ENCODE measurements around the gene GFER. TPM values are rescaled to one million over a fixed set of nuclear protein-coding genes. Genes with fewer than 3 reads are reported as not detected.

The GFER gene
- total RNA-seq, 1 experiment from 2014 or later, result 58.5 TPM

- TF ChIP-seq ZNF121 (CRISPR knock-in tag; IDR thresholded peaks at IDR 0.05), result no peak
- TF ChIP-seq MLX (CRISPR knock-in tag; IDR thresholded peaks at IDR 0.05), result peak; percentile 17; the same call in 1 of the 2 replicates
- TF ChIP-seq ZNF671 (CRISPR knock-in tag; IDR thresholded peaks at IDR 0.05), result peak; percentile 96
- TF ChIP-seq, protein P1, sequence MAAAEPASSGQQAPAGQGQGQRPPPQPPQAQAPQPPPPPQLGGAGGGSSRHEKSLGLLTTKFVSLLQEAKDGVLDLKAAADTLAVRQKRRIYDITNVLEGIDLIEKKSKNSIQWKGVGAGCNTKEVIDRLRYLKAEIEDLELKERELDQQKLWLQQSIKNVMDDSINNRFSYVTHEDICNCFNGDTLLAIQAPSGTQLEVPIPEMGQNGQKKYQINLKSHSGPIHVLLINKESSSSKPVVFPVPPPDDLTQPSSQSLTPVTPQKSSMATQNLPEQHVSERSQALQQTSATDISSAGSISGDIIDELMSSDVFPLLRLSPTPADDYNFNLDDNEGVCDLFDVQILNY (CRISPR knock-in tag; IDR thresholded peaks at IDR 0.05), result no peak
- peak; percentile 90 for TF ChIP-seq ZNF425 (CRISPR knock-in tag; conservative IDR thresholded peaks at IDR 0.05)
- TF ChIP-seq CREB1 (CRISPR knock-in tag; IDR thresholded peaks at IDR 0.05), result no peak
- TF ChIP-seq ZMAT4 (CRISPR knock-in tag; IDR thresholded peaks at IDR 0.05), result no peak
- TF ChIP-seq, protein P2, sequence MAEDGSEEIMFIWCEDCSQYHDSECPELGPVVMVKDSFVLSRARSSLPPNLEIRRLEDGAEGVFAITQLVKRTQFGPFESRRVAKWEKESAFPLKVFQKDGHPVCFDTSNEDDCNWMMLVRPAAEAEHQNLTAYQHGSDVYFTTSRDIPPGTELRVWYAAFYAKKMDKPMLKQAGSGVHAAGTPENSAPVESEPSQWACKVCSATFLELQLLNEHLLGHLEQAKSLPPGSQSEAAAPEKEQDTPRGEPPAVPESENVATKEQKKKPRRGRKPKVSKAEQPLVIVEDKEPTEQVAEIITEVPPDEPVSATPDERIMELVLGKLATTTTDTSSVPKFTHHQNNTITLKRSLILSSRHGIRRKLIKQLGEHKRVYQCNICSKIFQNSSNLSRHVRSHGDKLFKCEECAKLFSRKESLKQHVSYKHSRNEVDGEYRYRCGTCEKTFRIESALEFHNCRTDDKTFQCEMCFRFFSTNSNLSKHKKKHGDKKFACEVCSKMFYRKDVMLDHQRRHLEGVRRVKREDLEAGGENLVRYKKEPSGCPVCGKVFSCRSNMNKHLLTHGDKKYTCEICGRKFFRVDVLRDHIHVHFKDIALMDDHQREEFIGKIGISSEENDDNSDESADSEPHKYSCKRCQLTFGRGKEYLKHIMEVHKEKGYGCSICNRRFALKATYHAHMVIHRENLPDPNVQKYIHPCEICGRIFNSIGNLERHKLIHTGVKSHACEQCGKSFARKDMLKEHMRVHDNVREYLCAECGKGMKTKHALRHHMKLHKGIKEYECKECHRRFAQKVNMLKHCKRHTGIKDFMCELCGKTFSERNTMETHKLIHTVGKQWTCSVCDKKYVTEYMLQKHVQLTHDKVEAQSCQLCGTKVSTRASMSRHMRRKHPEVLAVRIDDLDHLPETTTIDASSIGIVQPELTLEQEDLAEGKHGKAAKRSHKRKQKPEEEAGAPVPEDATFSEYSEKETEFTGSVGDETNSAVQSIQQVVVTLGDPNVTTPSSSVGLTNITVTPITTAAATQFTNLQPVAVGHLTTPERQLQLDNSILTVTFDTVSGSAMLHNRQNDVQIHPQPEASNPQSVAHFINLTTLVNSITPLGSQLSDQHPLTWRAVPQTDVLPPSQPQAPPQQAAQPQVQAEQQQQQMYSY (CRISPR knock-in tag; IDR thresholded peaks at IDR 0.05), result no peak
- TF ChIP-seq GTF2I (CRISPR knock-in tag; conservative IDR thresholded peaks at IDR 0.05), result no peak
- TF ChIP-seq, protein P3, sequence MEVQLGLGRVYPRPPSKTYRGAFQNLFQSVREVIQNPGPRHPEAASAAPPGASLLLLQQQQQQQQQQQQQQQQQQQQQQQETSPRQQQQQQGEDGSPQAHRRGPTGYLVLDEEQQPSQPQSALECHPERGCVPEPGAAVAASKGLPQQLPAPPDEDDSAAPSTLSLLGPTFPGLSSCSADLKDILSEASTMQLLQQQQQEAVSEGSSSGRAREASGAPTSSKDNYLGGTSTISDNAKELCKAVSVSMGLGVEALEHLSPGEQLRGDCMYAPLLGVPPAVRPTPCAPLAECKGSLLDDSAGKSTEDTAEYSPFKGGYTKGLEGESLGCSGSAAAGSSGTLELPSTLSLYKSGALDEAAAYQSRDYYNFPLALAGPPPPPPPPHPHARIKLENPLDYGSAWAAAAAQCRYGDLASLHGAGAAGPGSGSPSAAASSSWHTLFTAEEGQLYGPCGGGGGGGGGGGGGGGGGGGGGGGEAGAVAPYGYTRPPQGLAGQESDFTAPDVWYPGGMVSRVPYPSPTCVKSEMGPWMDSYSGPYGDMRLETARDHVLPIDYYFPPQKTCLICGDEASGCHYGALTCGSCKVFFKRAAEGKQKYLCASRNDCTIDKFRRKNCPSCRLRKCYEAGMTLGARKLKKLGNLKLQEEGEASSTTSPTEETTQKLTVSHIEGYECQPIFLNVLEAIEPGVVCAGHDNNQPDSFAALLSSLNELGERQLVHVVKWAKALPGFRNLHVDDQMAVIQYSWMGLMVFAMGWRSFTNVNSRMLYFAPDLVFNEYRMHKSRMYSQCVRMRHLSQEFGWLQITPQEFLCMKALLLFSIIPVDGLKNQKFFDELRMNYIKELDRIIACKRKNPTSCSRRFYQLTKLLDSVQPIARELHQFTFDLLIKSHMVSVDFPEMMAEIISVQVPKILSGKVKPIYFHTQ (CRISPR knock-in tag; IDR thresholded peaks at IDR 0.05), result peak; percentile 95
- no peak; the same call in 1 of the 2 replicates for TF ChIP-seq ZNF423 (CRISPR knock-in tag; IDR thresholded peaks at IDR 0.05)
- TF ChIP-seq NFE2L1 (CRISPR knock-in tag; IDR thresholded peaks at IDR 0.05), result no peak
- TF ChIP-seq TEAD4 (CRISPR knock-in tag; IDR thresholded peaks at IDR 0.05), result peak; percentile 32; the same call in 1 of the 2 replicates
- TF ChIP-seq USF2 (CRISPR knock-in tag; IDR thresholded peaks at IDR 0.05), result no peak
- no peak for TF ChIP-seq E2F4 (CRISPR knock-in tag; IDR thresholded peaks at IDR 0.05; ENCODE audit: borderline replicate concordance, low read depth)
- peak; percentile 97 for TF ChIP-seq PRRX2 (CRISPR knock-in tag; IDR thresholded peaks at IDR 0.05)
- TF ChIP-seq MXD4 (CRISPR knock-in tag; IDR thresholded peaks at IDR 0.05; ENCODE audit: borderline replicate concordance), result no peak
- TF ChIP-seq, protein P4, sequence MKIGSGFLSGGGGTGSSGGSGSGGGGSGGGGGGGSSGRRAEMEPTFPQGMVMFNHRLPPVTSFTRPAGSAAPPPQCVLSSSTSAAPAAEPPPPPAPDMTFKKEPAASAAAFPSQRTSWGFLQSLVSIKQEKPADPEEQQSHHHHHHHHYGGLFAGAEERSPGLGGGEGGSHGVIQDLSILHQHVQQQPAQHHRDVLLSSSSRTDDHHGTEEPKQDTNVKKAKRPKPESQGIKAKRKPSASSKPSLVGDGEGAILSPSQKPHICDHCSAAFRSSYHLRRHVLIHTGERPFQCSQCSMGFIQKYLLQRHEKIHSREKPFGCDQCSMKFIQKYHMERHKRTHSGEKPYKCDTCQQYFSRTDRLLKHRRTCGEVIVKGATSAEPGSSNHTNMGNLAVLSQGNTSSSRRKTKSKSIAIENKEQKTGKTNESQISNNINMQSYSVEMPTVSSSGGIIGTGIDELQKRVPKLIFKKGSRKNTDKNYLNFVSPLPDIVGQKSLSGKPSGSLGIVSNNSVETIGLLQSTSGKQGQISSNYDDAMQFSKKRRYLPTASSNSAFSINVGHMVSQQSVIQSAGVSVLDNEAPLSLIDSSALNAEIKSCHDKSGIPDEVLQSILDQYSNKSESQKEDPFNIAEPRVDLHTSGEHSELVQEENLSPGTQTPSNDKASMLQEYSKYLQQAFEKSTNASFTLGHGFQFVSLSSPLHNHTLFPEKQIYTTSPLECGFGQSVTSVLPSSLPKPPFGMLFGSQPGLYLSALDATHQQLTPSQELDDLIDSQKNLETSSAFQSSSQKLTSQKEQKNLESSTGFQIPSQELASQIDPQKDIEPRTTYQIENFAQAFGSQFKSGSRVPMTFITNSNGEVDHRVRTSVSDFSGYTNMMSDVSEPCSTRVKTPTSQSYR (CRISPR knock-in tag; IDR thresholded peaks at IDR 0.05), result no peak
- no peak for TF ChIP-seq JAZF1 (CRISPR knock-in tag; IDR thresholded peaks at IDR 0.05)
- TF ChIP-seq SOX15 (CRISPR knock-in tag; IDR thresholded peaks at IDR 0.05), result no peak
- peak; percentile 48 for TF ChIP-seq TEAD1 (CRISPR knock-in tag; IDR thresholded peaks at IDR 0.05)
- TF ChIP-seq ZNF219 (CRISPR knock-in tag; IDR thresholded peaks at IDR 0.05; ENCODE audit: borderline replicate concordance), result no peak
- TF ChIP-seq ZNF138 (CRISPR knock-in tag; conservative IDR thresholded peaks at IDR 0.05), result no peak
Observed at GRCh38 chr16:1960665-1961630, 23.0 kb upstream of the GFER start (continued).
